Measurements from ENCODE around the gene CLEC2L.
"Not testable (repeated sequence)": the region's sequence is repeated elsewhere in the genome, so short reads cannot be mapped to it uniquely, and the experiment has no call there.

The CLEC2L gene

GRCh38 chr7:139523968-139524815 is 707 bp downstream of the CLEC2L start:
- no peak for DNase-seq

- DNase-seq: no peak
Observed at GRCh38 chr7:139525239-139525638, 1.8 kb downstream of the CLEC2L start.

- no peak for DNase-seq
Observed at GRCh38 chr7:139525750-139526149, 2.3 kb downstream of the CLEC2L start.

- no peak for DNase-seq
Observed at GRCh38 chr7:139526578-139527544, 3.4 kb downstream of the CLEC2L start.

GRCh38 chr7:139531094-139531493 is 7.6 kb downstream of the CLEC2L start:
- no peak for DNase-seq

GRCh38 chr7:139532636-139533155 is 9.2 kb downstream of the CLEC2L start:
- DNase-seq: peak; percentile 76

- DNase-seq: no peak
Observed at GRCh38 chr7:139534096-139534495, 10.6 kb downstream of the CLEC2L start.

GRCh38 chr7:139534966-139535651 is 11.6 kb downstream of the CLEC2L start:
- DNase-seq: no peak

GRCh38 chr7:139536152-139536551 is 12.7 kb downstream of the CLEC2L start:
- no peak for DNase-seq

- DNase-seq: no peak
Observed at GRCh38 chr7:139538881-139539635, 15.6 kb downstream of the CLEC2L start.

GRCh38 chr7:139540203-139540602 is 16.7 kb downstream of the CLEC2L start:
- DNase-seq: no peak

- DNase-seq: no peak
Observed at GRCh38 chr7:139541600-139542307, 18.3 kb downstream of the CLEC2L start.

- no peak for DNase-seq
Observed at GRCh38 chr7:139542308-139543151, 19.0 kb downstream of the CLEC2L start.

GRCh38 chr7:139543801-139544603 is 20.5 kb downstream of the CLEC2L start:
- DNase-seq: peak; percentile 39

GRCh38 chr7:139544645-139545044 is 21.2 kb downstream of the CLEC2L start:
- no peak for DNase-seq

GRCh38 chr7:139548302-139549028 is 25.0 kb downstream of the CLEC2L start:
- peak; percentile 31 for DNase-seq

- DNase-seq: not testable (repeated sequence)
Observed at GRCh38 chr7:139553991-139554700, 30.7 kb downstream of the CLEC2L start.

Data from inflammatory macrophage treated with lipopolysaccharide for 4 hours (primary cell).